DND-41 (cell line): ENCODE measurements around the gene SH3BP1.
A peak's percentile ranks its signal among the peaks of the same experiment; 100 is the strongest.

Experiments used
- ATAC-seq: fragments of 200-7000 bp; cut with Tn5 transposase; 3 replicates; pipeline ENCODE4 v1.9.1; 2021; ENCODE audit warnings: low read depth; ENCODE audit not compliant: insufficient read depth
- DNase-seq: peaks from one replicate; pipeline ENCODE4 v3.0.0-alpha.2; 2020
- H2AFZ ChIP-seq: 2 replicates; pipeline ENCODE4 v1.6.0; 2012; ENCODE audit warnings: low read depth, low read length
- H3K27ac ChIP-seq: 2 replicates; pipeline ENCODE4 v1.5.1; 2012; ENCODE audit warnings: low read length, inconsistent platforms
- H3K27me3 ChIP-seq: fragments of 200-600 bp; sonication (generic); 2 replicates; pipeline ENCODE4 v1.6.0; 2012; ENCODE audit warnings: low read length, mild to moderate bottlenecking, inconsistent platforms; ENCODE audit not compliant: insufficient read depth, poor library complexity
- H3K36me3 ChIP-seq: 2 replicates; pipeline ENCODE4 v1.5.1; 2012; ENCODE audit warnings: low read length, inconsistent platforms; ENCODE audit not compliant: insufficient read depth
- H3K4me1 ChIP-seq: 2 replicates; pipeline ENCODE4 v1.5.1; 2012; ENCODE audit warnings: mild to moderate bottlenecking, low read length; ENCODE audit not compliant: insufficient read depth
- H3K4me2 ChIP-seq: 2 replicates; pipeline ENCODE4 v1.6.0; 2012; ENCODE audit warnings: mild to moderate bottlenecking, moderate library complexity, low read length, inconsistent platforms; ENCODE audit not compliant: insufficient read depth
- H3K4me3 ChIP-seq, 2 experiments: fragments of 200-600 bp in 1 of 2; shearing (Covaris generic) in 1 of 2; 2 replicates each; pipeline ENCODE4 v1.5.1; 2012 to 2016; ENCODE audit warnings: inconsistent platforms in 2 of 2, low read length in 2 of 2, mild to moderate bottlenecking in 2 of 2, low read depth in 1 of 2, moderate library complexity in 1 of 2
- H3K79me2 ChIP-seq: 2 replicates; pipeline ENCODE4 v1.6.0; 2012; ENCODE audit warnings: low read length, inconsistent platforms; ENCODE audit not compliant: insufficient read depth
- H3K9ac ChIP-seq: 2 replicates; pipeline ENCODE4 v1.6.0; 2012; ENCODE audit warnings: low read depth, mild to moderate bottlenecking, inconsistent platforms, low read length, moderate library complexity
- H3K9me3 ChIP-seq: 2 replicates; pipeline ENCODE4 v1.5.1; 2012; ENCODE audit warnings: low read length, moderate library complexity, mild to moderate bottlenecking, inconsistent platforms; ENCODE audit not compliant: insufficient read depth, severe bottlenecking
- H4K20me1 ChIP-seq: 2 replicates; pipeline ENCODE4 v1.6.0; 2012; ENCODE audit warnings: low read length; ENCODE audit not compliant: insufficient read depth
- CTCF ChIP-seq: IDR thresholded peaks from 2 replicates; pipeline ENCODE4 v1.5.1; 2012; ENCODE audit warnings: borderline replicate concordance, low read length, moderate library complexity, mild to moderate bottlenecking; ENCODE audit not compliant: poor library complexity, severe bottlenecking; ENCODE audit errors: extremely low read depth
- EZH2 ChIP-seq: IDR thresholded peaks from 3 replicates; pipeline ENCODE4 v1.6.1; 2012; ENCODE audit warnings: borderline replicate concordance, low read depth, mild to moderate bottlenecking, moderate library complexity, low read length, inconsistent platforms; ENCODE audit not compliant: severe bottlenecking

Gene SH3BP1

GRCh38 chr22:37672920-37673455 is 33.5 kb downstream of the SH3BP1 start:
- TF ChIP-seq EZH2 (no peak), CTCF (no peak)
- H3K27me3 ChIP-seq = no peaks in the 10 kb centered on the region
- no peak overlapping the region for H2AFZ ChIP-seq
- no peak overlapping the region for H3K9ac ChIP-seq
- H3K36me3 ChIP-seq = 0 out of 2 replicates have a peak, but pooled peaks cover 3% of the 10 kb centered on the region
- H3K4me3 ChIP-seq = no peak overlapping the region
- no peak overlapping the region for H3K27ac ChIP-seq
- peaks cover 6% of the 10 kb centered on the region; the same call in 1 of the 2 replicates for H4K20me1 ChIP-seq
- ATAC-seq = no peak
- no peaks in the 10 kb centered on the region for H3K9me3 ChIP-seq
- DNase-seq = no peak
- no peak overlapping the region for H3K4me2 ChIP-seq
- H3K4me1 ChIP-seq = peaks cover 40% of the 10 kb centered on the region
- no peaks in the 10 kb centered on the region for H3K79me2 ChIP-seq

GRCh38 chr22:37674248-37674647 is 34.8 kb downstream of the SH3BP1 start:
- Histone ChIP-seq H3K27ac (no peak overlapping the region), H3K9ac (no peak overlapping the region)

GRCh38 chr22:37674951-37675929 is 35.8 kb downstream of the SH3BP1 start, which contains the start of gene LGALS1:
Gene LGALS1 (plus strand): TSS chr22:37675636. CDS start chr22:37675703, 67 bp downstream.
- Histone ChIP-seq H3K36me3 (no peaks in the 10 kb centered on the region), H2AFZ (no peak within 1 kb of the TSS), H4K20me1 (no peaks in the 10 kb centered on the region), H3K9me3 (no peaks in the 10 kb centered on the region), H3K27ac (peak within 1 kb of the TSS; percentile 76), H3K9ac (peak within 1 kb of the TSS; percentile 46; the same call in 1 of the 2 replicates), H3K79me2 (no peaks in the 10 kb centered on the region), H3K4me1 (peaks cover 44% of the 10 kb centered on the region), H3K27me3 (no peaks in the 10 kb centered on the region), H3K4me2 (peak within 1 kb of the TSS; percentile 88; the same call in 1 of the 2 replicates), H3K4me3 (peak within 1 kb of the TSS in 1 of 2 experiments; percentile 62; a peak in 1 of 4 replicates)
- TF ChIP-seq EZH2 (no peak), CTCF (no peak)
- ATAC-seq (no peak), DNase-seq (peak; percentile 28)

More at GRCh38 chr22:37674248-37674647, 34.8 kb downstream of the SH3BP1 start:
- Histone ChIP-seq H3K9me3 (no peaks in the 10 kb centered on the region), H3K4me2 (no peak overlapping the region), H3K79me2 (no peaks in the 10 kb centered on the region), H4K20me1 (no peaks in the 10 kb centered on the region), H2AFZ (no peak overlapping the region), H3K4me3 (no peak overlapping the region), H3K36me3 (no peaks in the 10 kb centered on the region), H3K27me3 (no peaks in the 10 kb centered on the region), H3K4me1 (peaks cover 44% of the 10 kb centered on the region)
- TF ChIP-seq EZH2 = no peak
- TF ChIP-seq CTCF = no peak
- ATAC-seq (no peak), DNase-seq (no peak)
